WTC11 (cell line): Measurements from ENCODE around the gene ZP2. TPM values are rescaled to one million over a fixed set of nuclear protein-coding genes. Genes with fewer than 3 reads are reported as not detected.
A peak's percentile ranks its signal among the peaks of the same experiment; 100 is the strongest.

Source experiments
- ATAC-seq: fragments of 200-7000 bp; cut with Tn5 transposase; 2 replicates; pipeline ENCODE4 v1.10.0; 2021; ENCODE audit warnings: mild to moderate bottlenecking, moderate library complexity
- CTCF ChIA-PET: fragments of 300-600 bp; sonication (Branson Sonifier 250); formaldehyde crosslinking; loops from one replicate; lab custom pipeline; 2021; ENCODE audit warnings: antibody characterized with exemption; lab: Charles Lee
- POLR2A ChIA-PET: fragments of 350-600 bp; sonication (Branson Sonifier 250); formaldehyde crosslinking; loops from one replicate; lab custom pipeline; 2021; ENCODE audit warnings: antibody characterized with exemption; lab: Charles Lee
- DNase-seq: peaks from one replicate; pipeline ENCODE4 v3.0.0; 2021; ENCODE audit warnings: low spot score
- H3K27ac Mint-ChIP-seq: 2 replicates; pipeline ENCODE4 v1.8.0; 2021; ENCODE audit warnings: mixed read lengths
- H3K27me3 Mint-ChIP-seq: 2 replicates; pipeline ENCODE4 v1.8.0; 2021; ENCODE audit warnings: low read depth, mild to moderate bottlenecking, moderate library complexity, mixed read lengths
- H3K36me3 Mint-ChIP-seq: 2 replicates; pipeline ENCODE4 v1.8.0; 2021; ENCODE audit warnings: mixed read lengths
- H3K4me1 Mint-ChIP-seq: 2 replicates; pipeline ENCODE4 v1.8.0; 2022; ENCODE audit warnings: mixed read lengths
- H3K4me3 Mint-ChIP-seq: 2 replicates; pipeline ENCODE4 v1.8.0; 2021; ENCODE audit warnings: mild to moderate bottlenecking, moderate library complexity, mixed read lengths
- H3K9me3 Mint-ChIP-seq: 2 replicates; pipeline ENCODE4 v1.8.0; 2021; ENCODE audit warnings: mixed read lengths
- AFF4 ChIP-seq: sonication (generic); formaldehyde crosslinking; IDR thresholded peaks from 2 replicates; pipeline ENCODE4 v1.8.1; 2023; ENCODE audit warnings: mild to moderate bottlenecking, missing genetic modification reagents, borderline replicate concordance
- ARID4B ChIP-seq: sonication (generic); formaldehyde crosslinking; IDR thresholded peaks from 2 replicates; pipeline ENCODE4 v1.8.0; 2023; ENCODE audit warnings: missing genetic modification reagents, mild to moderate bottlenecking, borderline replicate concordance
- CDX4 ChIP-seq: fragments of 250-450 bp; sonication (Bioruptor Pico); IDR thresholded peaks from 2 replicates; pipeline ENCODE4 v1.9.0; 2021; ENCODE audit warnings: moderate library complexity, mild to moderate bottlenecking, inconsistent platforms, borderline replicate concordance
- FOXK1 ChIP-seq: sonication (generic); formaldehyde crosslinking; IDR thresholded peaks from 2 replicates; pipeline ENCODE4 v1.8.0; 2022; ENCODE audit warnings: mild to moderate bottlenecking, moderate library complexity, missing genetic modification reagents
- FOXP4 ChIP-seq: sonication (generic); formaldehyde crosslinking; IDR thresholded peaks from 2 replicates; pipeline ENCODE4 v1.8.0; 2022; ENCODE audit warnings: mild to moderate bottlenecking, missing genetic modification reagents
- GRHL2 ChIP-seq: fragments of 250-450 bp; sonication (Bioruptor Pico); IDR thresholded peaks from 2 replicates; pipeline ENCODE4 v1.8.0; 2022; ENCODE audit warnings: mild to moderate bottlenecking, moderate library complexity; ENCODE audit not compliant: insufficient replicate concordance, severe bottlenecking
- GTF2I ChIP-seq: fragments of 250-450 bp; sonication (Bioruptor Pico); conservative IDR thresholded peaks from 2 replicates; pipeline ENCODE4 v1.4.0; 2021; ENCODE audit warnings: mild to moderate bottlenecking
- JUN ChIP-seq: sonication (generic); formaldehyde crosslinking; IDR thresholded peaks from 2 replicates; pipeline ENCODE4 v1.8.0; 2023; ENCODE audit warnings: mild to moderate bottlenecking, missing genetic modification reagents
- OVOL2 ChIP-seq: fragments of 250-450 bp; sonication (Bioruptor Pico); IDR thresholded peaks from 2 replicates; pipeline ENCODE4 v1.9.0; 2021; ENCODE audit warnings: mild to moderate bottlenecking, borderline replicate concordance
- RELA ChIP-seq: sonication (generic); formaldehyde crosslinking; IDR thresholded peaks from 2 replicates; pipeline ENCODE4 v1.8.1; 2022; ENCODE audit warnings: missing genetic modification reagents, mild to moderate bottlenecking, borderline replicate concordance
- TCF7 ChIP-seq: sonication (generic); formaldehyde crosslinking; IDR thresholded peaks from 2 replicates; pipeline ENCODE4 v1.8.0; 2022; ENCODE audit warnings: mild to moderate bottlenecking, low read depth, missing genetic modification reagents, moderate library complexity
- TEAD1 ChIP-seq: sonication (generic); formaldehyde crosslinking; IDR thresholded peaks from 2 replicates; pipeline ENCODE4 v1.8.0; 2022; ENCODE audit warnings: mild to moderate bottlenecking, missing genetic modification reagents
- TEAD4 ChIP-seq: sonication (generic); formaldehyde crosslinking; IDR thresholded peaks from 2 replicates; pipeline ENCODE4 v1.8.0; 2022; ENCODE audit warnings: mild to moderate bottlenecking, missing genetic modification reagents
- ZBTB43 ChIP-seq: sonication (generic); formaldehyde crosslinking; IDR thresholded peaks from 2 replicates; pipeline ENCODE4 v1.8.1; 2023; ENCODE audit warnings: mild to moderate bottlenecking, missing genetic modification reagents
- ZNF281 ChIP-seq: sonication (generic); formaldehyde crosslinking; IDR thresholded peaks from 2 replicates; pipeline ENCODE4 v1.8.0; 2023; ENCODE audit warnings: mild to moderate bottlenecking, missing genetic modification reagents
- total RNA-seq: library from RNA; stranded (reverse); gene quantifications from 3 replicates; pipeline ENCODE4 v1.2.3, GENCODE V29; 2021

Gene ZP2
- total RNA-seq, 1 experiment from 2014 or later = 0.07 TPM

- H3K4me3 Mint-ChIP-seq = no peak overlapping the region
- no peaks in the 10 kb centered on the region for H3K4me1 Mint-ChIP-seq
- H3K27me3 Mint-ChIP-seq = peaks cover 7% of the 10 kb centered on the region
- H3K27ac Mint-ChIP-seq = no peak overlapping the region
- ATAC-seq = no peak
- ChIA-PET CTCF (interaction anchor here (1.6 to 5.8 kb wide), 2 partner anchors 32 to 110 kb away, joined by 3 to 186 read pairs; partner anchors contain the start of gene LDAF1), POLR2A (no interaction called here)
- no peak for TF ChIP-seq ARID4B (CRISPR knock-in tag)
- TF ChIP-seq TEAD4 (CRISPR knock-in tag) = no peak
- DNase-seq = no peak
- H3K9me3 Mint-ChIP-seq = peaks cover 18% of the 10 kb centered on the region
- no peaks in the 10 kb centered on the region for H3K36me3 Mint-ChIP-seq
Measured at GRCh38 chr16:21190599-21190998, 20.8 kb downstream of the ZP2 start.

- H3K9me3 Mint-ChIP-seq = peaks cover 18% of the 10 kb centered on the region
- ATAC-seq (no peak), DNase-seq (no peak)
- ChIA-PET POLR2A (interaction anchor here (1.0 to 1.9 kb wide), 2 partner anchors 33 to 111 kb away, joined by 3 to 15 read pairs; no protein-coding TSS in a partner anchor), CTCF (interaction anchor here (1.2 to 5.8 kb wide), 5 partner anchors 32 to 111 kb away, joined by 3 to 186 read pairs (median 20); partner anchors contain the start of genes CRYM and LDAF1)
- peaks cover 7% of the 10 kb centered on the region for H3K27me3 Mint-ChIP-seq
- no peak for TF ChIP-seq RELA (CRISPR knock-in tag)
- TF ChIP-seq GTF2I (CRISPR knock-in tag) = 0 out of 2 replicates have a peak, but pooled peaks have one; percentile 14
- H3K4me1 Mint-ChIP-seq = no peaks in the 10 kb centered on the region
- no peak overlapping the region for H3K4me3 Mint-ChIP-seq
- no peaks in the 10 kb centered on the region for H3K36me3 Mint-ChIP-seq
- H3K27ac Mint-ChIP-seq = no peak overlapping the region
Measured at GRCh38 chr16:21190013-21190412, 21.4 kb downstream of the ZP2 start.

GRCh38 chr16:21189311-21189710 lies 22.1 kb downstream of the ZP2 start:
- no peak overlapping the region for H3K4me3 Mint-ChIP-seq
- peaks cover 3% of the 10 kb centered on the region; the same call in 1 of the 2 replicates for H3K36me3 Mint-ChIP-seq
- no peak for DNase-seq
- no peaks in the 10 kb centered on the region for H3K4me1 Mint-ChIP-seq
- no peak overlapping the region for H3K27ac Mint-ChIP-seq
- ATAC-seq = no peak
- peaks cover 22% of the 10 kb centered on the region for H3K9me3 Mint-ChIP-seq
- peaks cover 7% of the 10 kb centered on the region for H3K27me3 Mint-ChIP-seq
- ChIA-PET POLR2A (interaction anchor here (1.0 to 1.9 kb wide), 2 partner anchors 33 to 112 kb away, joined by 3 to 15 read pairs; no protein-coding TSS in a partner anchor), CTCF (interaction anchor here (0.5 to 5.8 kb wide), 31 partner anchors 8 to 1172 kb away, joined by 3 to 186 read pairs (median 4); partner anchors contain the start of genes ANKS4B, CRYM and DNAH3)
- no peak for TF ChIP-seq OVOL2
- TF ChIP-seq ZBTB43 (CRISPR knock-in tag) = no peak
- no peak for TF ChIP-seq CDX4 (CRISPR knock-in tag)
- no peak for TF ChIP-seq TCF7 (CRISPR knock-in tag)
- TF ChIP-seq TEAD1 (CRISPR knock-in tag) = no peak
- no peak for TF ChIP-seq FOXK1 (CRISPR knock-in tag)
- TF ChIP-seq FOXP4 (CRISPR knock-in tag) = no peak
- TF ChIP-seq JUN (CRISPR knock-in tag) = no peak
- TF ChIP-seq ZNF281 = no peak
- no peak for TF ChIP-seq GRHL2 (CRISPR knock-in tag)
- no peak for TF ChIP-seq AFF4 (CRISPR knock-in tag)
